Liver (tissue), 3 donors: ENCODE data around the gene ETF1.

Source experiments
- EGR1 ChIP-seq, 2 donors: IDR thresholded peaks; 2 replicates each; pipeline ENCODE4 v1.6.1; 2016 to 2018; ENCODE audit warnings: antibody characterized with exemption in 2 of 2, low read depth in 2 of 2
- FOXA1 ChIP-seq: IDR thresholded peaks from 2 replicates; pipeline ENCODE4 v1.6.1; 2016; ENCODE audit warnings: antibody characterized with exemption
- JUND ChIP-seq, 2 donors: IDR thresholded peaks; 2 replicates each; pipeline ENCODE4 v1.6.1; 2016; ENCODE audit warnings: antibody characterized with exemption in 2 of 2
- RAD21 ChIP-seq, 2 donors: IDR thresholded peaks; 2 replicates each; pipeline ENCODE4 v1.6.1; 2016; ENCODE audit warnings: antibody characterized with exemption in 2 of 2, mild to moderate bottlenecking in 2 of 2
- SP1 ChIP-seq: IDR thresholded peaks from 2 replicates; pipeline ENCODE4 v1.6.1; 2018; ENCODE audit warnings: antibody characterized with exemption, mild to moderate bottlenecking
- TAF1 ChIP-seq: conservative IDR thresholded peaks from 2 replicates; pipeline ENCODE4 v1.6.1; 2016; ENCODE audit warnings: antibody characterized with exemption, mild to moderate bottlenecking
- YY1 ChIP-seq: IDR thresholded peaks from 2 replicates; pipeline ENCODE4 v1.6.1; 2016; ENCODE audit warnings: antibody characterized with exemption, mild to moderate bottlenecking
- TF ChIP-seq, protein P1 (sequence below): IDR thresholded peaks from 2 replicates; pipeline ENCODE4 v1.6.1; 2016; ENCODE audit warnings: antibody characterized with exemption
- TF ChIP-seq, protein P2 (sequence below): fragments of 150-350 bp; IDR thresholded peaks from 2 replicates; pipeline ENCODE4 v1.5.1; 2017; ENCODE audit warnings: improper control_type of control experiment, low read depth, low read length; ENCODE audit not compliant: missing input control
- TF ChIP-seq, protein P3 (sequence below): IDR thresholded peaks from 2 replicates; pipeline ENCODE4 v1.6.1; 2016; ENCODE audit warnings: antibody characterized with exemption, mild to moderate bottlenecking
- TF ChIP-seq, protein P4 (sequence below): IDR thresholded peaks from 2 replicates; pipeline ENCODE4 v1.6.1; 2016; ENCODE audit warnings: antibody characterized with exemption
- TF ChIP-seq, protein P5 (sequence below): IDR thresholded peaks from 2 replicates; pipeline ENCODE4 v1.6.1; 2016; ENCODE audit warnings: antibody characterized with exemption
- donor health status: healthy.
- donor health status: healthy.

DNA sequence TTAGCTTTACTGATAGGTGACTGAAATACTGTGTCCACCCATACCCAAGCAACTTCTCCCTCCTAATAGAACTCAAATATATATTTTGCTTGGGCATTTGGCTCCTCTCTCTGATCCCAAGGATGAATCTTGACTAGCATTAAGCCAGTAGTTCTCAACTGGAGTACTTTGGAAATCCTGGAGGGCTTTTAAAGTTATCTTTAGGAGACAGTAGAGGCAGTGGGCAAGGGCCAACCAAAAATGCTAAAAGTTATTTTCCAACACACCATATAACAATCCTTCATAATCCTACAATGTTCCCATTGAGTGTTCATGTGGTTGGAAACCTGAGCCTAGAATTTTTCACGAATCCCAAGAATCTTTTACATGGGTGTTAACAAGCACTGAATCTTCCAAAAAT is 11.1 kb upstream of the ETF1 start:
- TF ChIP-seq, protein P1, sequence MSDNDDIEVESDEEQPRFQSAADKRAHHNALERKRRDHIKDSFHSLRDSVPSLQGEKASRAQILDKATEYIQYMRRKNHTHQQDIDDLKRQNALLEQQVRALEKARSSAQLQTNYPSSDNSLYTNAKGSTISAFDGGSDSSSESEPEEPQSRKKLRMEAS, result no peak
- TF ChIP-seq, protein P2, sequence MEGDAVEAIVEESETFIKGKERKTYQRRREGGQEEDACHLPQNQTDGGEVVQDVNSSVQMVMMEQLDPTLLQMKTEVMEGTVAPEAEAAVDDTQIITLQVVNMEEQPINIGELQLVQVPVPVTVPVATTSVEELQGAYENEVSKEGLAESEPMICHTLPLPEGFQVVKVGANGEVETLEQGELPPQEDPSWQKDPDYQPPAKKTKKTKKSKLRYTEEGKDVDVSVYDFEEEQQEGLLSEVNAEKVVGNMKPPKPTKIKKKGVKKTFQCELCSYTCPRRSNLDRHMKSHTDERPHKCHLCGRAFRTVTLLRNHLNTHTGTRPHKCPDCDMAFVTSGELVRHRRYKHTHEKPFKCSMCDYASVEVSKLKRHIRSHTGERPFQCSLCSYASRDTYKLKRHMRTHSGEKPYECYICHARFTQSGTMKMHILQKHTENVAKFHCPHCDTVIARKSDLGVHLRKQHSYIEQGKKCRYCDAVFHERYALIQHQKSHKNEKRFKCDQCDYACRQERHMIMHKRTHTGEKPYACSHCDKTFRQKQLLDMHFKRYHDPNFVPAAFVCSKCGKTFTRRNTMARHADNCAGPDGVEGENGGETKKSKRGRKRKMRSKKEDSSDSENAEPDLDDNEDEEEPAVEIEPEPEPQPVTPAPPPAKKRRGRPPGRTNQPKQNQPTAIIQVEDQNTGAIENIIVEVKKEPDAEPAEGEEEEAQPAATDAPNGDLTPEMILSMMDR, result no peak
- TF ChIP-seq EGR1 (IDR thresholded peaks at IDR 0.05; ENCODE audit: low read depth in 2 of 2), result no peak
- TF ChIP-seq, protein P3, sequence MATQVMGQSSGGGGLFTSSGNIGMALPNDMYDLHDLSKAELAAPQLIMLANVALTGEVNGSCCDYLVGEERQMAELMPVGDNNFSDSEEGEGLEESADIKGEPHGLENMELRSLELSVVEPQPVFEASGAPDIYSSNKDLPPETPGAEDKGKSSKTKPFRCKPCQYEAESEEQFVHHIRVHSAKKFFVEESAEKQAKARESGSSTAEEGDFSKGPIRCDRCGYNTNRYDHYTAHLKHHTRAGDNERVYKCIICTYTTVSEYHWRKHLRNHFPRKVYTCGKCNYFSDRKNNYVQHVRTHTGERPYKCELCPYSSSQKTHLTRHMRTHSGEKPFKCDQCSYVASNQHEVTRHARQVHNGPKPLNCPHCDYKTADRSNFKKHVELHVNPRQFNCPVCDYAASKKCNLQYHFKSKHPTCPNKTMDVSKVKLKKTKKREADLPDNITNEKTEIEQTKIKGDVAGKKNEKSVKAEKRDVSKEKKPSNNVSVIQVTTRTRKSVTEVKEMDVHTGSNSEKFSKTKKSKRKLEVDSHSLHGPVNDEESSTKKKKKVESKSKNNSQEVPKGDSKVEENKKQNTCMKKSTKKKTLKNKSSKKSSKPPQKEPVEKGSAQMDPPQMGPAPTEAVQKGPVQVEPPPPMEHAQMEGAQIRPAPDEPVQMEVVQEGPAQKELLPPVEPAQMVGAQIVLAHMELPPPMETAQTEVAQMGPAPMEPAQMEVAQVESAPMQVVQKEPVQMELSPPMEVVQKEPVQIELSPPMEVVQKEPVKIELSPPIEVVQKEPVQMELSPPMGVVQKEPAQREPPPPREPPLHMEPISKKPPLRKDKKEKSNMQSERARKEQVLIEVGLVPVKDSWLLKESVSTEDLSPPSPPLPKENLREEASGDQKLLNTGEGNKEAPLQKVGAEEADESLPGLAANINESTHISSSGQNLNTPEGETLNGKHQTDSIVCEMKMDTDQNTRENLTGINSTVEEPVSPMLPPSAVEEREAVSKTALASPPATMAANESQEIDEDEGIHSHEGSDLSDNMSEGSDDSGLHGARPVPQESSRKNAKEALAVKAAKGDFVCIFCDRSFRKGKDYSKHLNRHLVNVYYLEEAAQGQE, result no peak
- no peak for TF ChIP-seq RAD21 (IDR thresholded peaks at IDR 0.05)
- no peak for TF ChIP-seq TAF1
- no peak for TF ChIP-seq YY1
- TF ChIP-seq FOXA1, result no peak
- TF ChIP-seq, protein P4, sequence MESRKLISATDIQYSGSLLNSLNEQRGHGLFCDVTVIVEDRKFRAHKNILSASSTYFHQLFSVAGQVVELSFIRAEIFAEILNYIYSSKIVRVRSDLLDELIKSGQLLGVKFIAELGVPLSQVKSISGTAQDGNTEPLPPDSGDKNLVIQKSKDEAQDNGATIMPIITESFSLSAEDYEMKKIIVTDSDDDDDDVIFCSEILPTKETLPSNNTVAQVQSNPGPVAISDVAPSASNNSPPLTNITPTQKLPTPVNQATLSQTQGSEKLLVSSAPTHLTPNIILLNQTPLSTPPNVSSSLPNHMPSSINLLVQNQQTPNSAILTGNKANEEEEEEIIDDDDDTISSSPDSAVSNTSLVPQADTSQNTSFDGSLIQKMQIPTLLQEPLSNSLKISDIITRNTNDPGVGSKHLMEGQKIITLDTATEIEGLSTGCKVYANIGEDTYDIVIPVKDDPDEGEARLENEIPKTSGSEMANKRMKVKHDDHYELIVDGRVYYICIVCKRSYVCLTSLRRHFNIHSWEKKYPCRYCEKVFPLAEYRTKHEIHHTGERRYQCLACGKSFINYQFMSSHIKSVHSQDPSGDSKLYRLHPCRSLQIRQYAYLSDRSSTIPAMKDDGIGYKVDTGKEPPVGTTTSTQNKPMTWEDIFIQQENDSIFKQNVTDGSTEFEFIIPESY, result no peak
- TF ChIP-seq SP1, result no peak
- TF ChIP-seq, protein P5, sequence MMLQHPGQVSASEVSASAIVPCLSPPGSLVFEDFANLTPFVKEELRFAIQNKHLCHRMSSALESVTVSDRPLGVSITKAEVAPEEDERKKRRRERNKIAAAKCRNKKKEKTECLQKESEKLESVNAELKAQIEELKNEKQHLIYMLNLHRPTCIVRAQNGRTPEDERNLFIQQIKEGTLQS, result no peak
- no peak for TF ChIP-seq JUND (IDR thresholded peaks at IDR 0.05)
